ENCODE results near the gene VSTM2B. TPM values are rescaled to one million over a fixed set of nuclear protein-coding genes. Genes with fewer than 3 reads are reported as not detected.

VSTM2B gene
- total and polyA plus RNA-seq, 2 of the 13 experiments (the other 11 are each of a cell fraction or from before 2014, with no cell fraction given): not detected

DNA sequence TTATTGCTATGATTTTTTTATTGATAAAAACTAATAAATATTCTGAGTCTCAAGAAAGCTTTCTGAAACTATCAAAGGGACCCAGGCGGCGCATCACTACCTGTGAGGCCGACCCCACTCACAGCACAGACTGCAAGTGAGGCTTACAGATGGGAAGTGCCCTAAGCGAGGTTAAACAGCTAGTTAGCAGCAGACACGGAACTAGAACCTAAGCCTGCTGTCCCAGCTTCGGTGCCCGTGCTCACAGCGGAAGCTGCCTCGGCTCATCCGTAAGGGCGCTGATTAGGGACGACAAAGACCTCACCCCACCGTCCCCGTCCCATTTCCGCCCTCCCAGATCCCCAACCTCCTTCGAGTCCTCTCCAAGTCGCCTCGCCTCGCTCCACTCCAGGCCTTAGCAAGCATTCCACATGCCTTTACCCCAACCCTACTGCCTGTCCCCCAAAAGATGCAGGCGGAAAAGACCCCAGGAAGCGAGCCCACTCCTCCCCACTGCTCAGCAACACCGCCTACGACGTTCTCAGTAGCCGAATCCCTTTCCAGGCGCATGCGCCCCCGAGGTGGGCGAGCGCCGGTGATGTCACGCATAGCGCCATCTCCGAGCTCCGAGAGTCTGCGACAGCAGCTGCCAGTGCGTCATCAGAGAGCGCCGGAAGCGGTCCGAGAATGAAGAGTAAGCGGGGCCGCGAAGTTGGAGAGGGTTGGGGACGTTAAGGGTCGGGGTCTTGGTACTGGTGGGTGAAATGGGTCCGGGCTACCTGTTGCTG is 80.0 kb downstream of the VSTM2B start, which contains the start of gene POP4 (continued):
- TF ChIP-seq ATAD3A (CRISPR knock-in tag; IDR thresholded peaks at IDR 0.05) (no peak), ZNF724P (CRISPR knock-in tag; IDR thresholded peaks at IDR 0.05; ENCODE audit: borderline replicate concordance) (peak; percentile 44; the same call in 1 of the 2 replicates), ELF4 (CRISPR knock-in tag; IDR thresholded peaks at IDR 0.05; ENCODE audit: borderline replicate concordance) (no peak), FOXO1 (CRISPR knock-in tag; IDR thresholded peaks at IDR 0.05) (no peak), ZNF644 (CRISPR knock-in tag; IDR thresholded peaks at IDR 0.05; ENCODE audit: low read depth) (no peak), CCAR2 (optimal IDR thresholded peaks at IDR 0.05; ENCODE audit: low read depth, low read length) (no peak), ZNF660 (CRISPR knock-in tag; IDR thresholded peaks at IDR 0.05; ENCODE audit: borderline replicate concordance, low read depth) (no peak), SMAD9 (CRISPR knock-in tag; IDR thresholded peaks at IDR 0.05) (no peak), NRL (CRISPR knock-in tag; IDR thresholded peaks at IDR 0.05; ENCODE audit: borderline replicate concordance) (no peak; the same call in 1 of the 2 replicates), TCF12 (IDR thresholded peaks at IDR 0.05) (no peak), TCF12 (CRISPR knock-in tag; IDR thresholded peaks at IDR 0.05) (no peak), RBFOX2 (IDR thresholded peaks at IDR 0.05; ENCODE audit: low read depth, low read length) (peak; percentile 92), CBX1 (IDR thresholded peaks at IDR 0.05; ENCODE audit: low read depth) (no peak), ZNF296 (CRISPR knock-in tag; conservative IDR thresholded peaks at IDR 0.05) (no peak), XRCC5 (optimal IDR thresholded peaks at IDR 0.05; ENCODE audit: low read length) (peak; percentile 68), ZNF589 (CRISPR knock-in tag; conservative IDR thresholded peaks at IDR 0.05) (0 out of 2 replicates have a peak, but pooled peaks have one; percentile 50)
- TF ChIP-seq, protein P1, sequence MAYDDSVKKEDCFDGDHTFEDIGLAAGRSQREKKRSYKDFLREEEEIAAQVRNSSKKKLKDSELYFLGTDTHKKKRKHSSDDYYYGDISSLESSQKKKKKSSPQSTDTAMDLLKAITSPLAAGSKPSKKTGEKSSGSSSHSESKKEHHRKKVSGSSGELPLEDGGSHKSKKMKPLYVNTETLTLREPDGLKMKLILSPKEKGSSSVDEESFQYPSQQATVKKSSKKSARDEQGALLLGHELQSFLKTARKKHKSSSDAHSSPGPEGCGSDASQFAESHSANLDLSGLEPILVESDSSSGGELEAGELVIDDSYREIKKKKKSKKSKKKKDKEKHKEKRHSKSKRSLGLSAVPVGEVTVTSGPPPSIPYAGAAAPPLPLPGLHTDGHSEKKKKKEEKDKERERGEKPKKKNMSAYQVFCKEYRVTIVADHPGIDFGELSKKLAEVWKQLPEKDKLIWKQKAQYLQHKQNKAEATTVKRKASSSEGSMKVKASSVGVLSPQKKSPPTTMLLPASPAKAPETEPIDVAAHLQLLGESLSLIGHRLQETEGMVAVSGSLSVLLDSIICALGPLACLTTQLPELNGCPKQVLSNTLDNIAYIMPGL (CRISPR knock-in tag; IDR thresholded peaks at IDR 0.05; ENCODE audit: borderline replicate concordance in 1 of 2, low read depth in 1 of 2): peak; percentile 78 to 84
- TF ChIP-seq, protein P2, sequence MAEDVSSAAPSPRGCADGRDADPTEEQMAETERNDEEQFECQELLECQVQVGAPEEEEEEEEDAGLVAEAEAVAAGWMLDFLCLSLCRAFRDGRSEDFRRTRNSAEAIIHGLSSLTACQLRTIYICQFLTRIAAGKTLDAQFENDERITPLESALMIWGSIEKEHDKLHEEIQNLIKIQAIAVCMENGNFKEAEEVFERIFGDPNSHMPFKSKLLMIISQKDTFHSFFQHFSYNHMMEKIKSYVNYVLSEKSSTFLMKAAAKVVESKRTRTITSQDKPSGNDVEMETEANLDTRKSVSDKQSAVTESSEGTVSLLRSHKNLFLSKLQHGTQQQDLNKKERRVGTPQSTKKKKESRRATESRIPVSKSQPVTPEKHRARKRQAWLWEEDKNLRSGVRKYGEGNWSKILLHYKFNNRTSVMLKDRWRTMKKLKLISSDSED (CRISPR knock-in tag; IDR thresholded peaks at IDR 0.05): no peak
- TF ChIP-seq, protein P3, sequence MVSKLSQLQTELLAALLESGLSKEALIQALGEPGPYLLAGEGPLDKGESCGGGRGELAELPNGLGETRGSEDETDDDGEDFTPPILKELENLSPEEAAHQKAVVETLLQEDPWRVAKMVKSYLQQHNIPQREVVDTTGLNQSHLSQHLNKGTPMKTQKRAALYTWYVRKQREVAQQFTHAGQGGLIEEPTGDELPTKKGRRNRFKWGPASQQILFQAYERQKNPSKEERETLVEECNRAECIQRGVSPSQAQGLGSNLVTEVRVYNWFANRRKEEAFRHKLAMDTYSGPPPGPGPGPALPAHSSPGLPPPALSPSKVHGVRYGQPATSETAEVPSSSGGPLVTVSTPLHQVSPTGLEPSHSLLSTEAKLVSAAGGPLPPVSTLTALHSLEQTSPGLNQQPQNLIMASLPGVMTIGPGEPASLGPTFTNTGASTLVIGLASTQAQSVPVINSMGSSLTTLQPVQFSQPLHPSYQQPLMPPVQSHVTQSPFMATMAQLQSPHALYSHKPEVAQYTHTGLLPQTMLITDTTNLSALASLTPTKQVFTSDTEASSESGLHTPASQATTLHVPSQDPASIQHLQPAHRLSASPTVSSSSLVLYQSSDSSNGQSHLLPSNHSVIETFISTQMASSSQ (IDR thresholded peaks at IDR 0.05; ENCODE audit: low read depth): 0 out of 2 replicates have a peak, but pooled peaks have one; percentile 32
- TF ChIP-seq, protein P3 (CRISPR knock-in tag; IDR thresholded peaks at IDR 0.05; ENCODE audit: borderline replicate concordance): peak; percentile 61; the same call in 1 of the 2 replicates
